Upper lobe of right lung (tissue), 1 donor: Measurements from ENCODE around the gene CEP131. TPM values are rescaled to one million over a fixed set of nuclear protein-coding genes. Genes with fewer than 3 reads are reported as not detected.
A peak's percentile ranks its signal among the peaks of the same experiment; 100 is the strongest.
"Not testable (repeated sequence)": the region's sequence is repeated elsewhere in the genome, so short reads cannot be mapped to it uniquely, and the experiment has no call there.

Experiments used
- ATAC-seq: fragments of 200-7000 bp; cut with Tn5 transposase; one replicate; pipeline ENCODE4 v1.9.1; 2020; ENCODE audit warnings: mild to moderate bottlenecking, moderate library complexity
- DNase-seq: peaks from one replicate; pipeline ENCODE4 v3.0.0-alpha.2; 2020
- H3K27ac ChIP-seq: fragments of 200-600 bp; one replicate; pipeline ENCODE4 v1.8.0; 2022
- H3K27me3 ChIP-seq: fragments of 200-600 bp; one replicate; pipeline ENCODE4 v1.8.0; 2022; ENCODE audit warnings: mild to moderate bottlenecking
- H3K36me3 ChIP-seq: fragments of 200-600 bp; one replicate; pipeline ENCODE4 v1.8.0; 2022
- H3K4me1 ChIP-seq: fragments of 200-600 bp; one replicate; pipeline ENCODE4 v1.8.0; 2022
- H3K4me3 ChIP-seq: fragments of 200-600 bp; one replicate; pipeline ENCODE4 v1.8.0; 2022; ENCODE audit warnings: mild to moderate bottlenecking
- H3K9me3 ChIP-seq: fragments of 200-600 bp; one replicate; pipeline ENCODE4 v1.8.0; 2022
- intact Hi-C: fragments of 100-400 bp; cut with DNase I; formaldehyde crosslinking; loops from one replicate; pipeline ENCODE4 v1.11.0; 2022
- total RNA-seq: library from RNA; stranded (reverse); fragmentation: NEBNext Ultra II Directional; extraction: Animal tissue kit (Norgen Biotek cat#: 25700); gene quantifications from one replicate; pipeline ENCODE4 v1.2.1, GENCODE V29; 2021
- TF ChIP-seq, protein P1 (sequence below): fragments of 200-600 bp; IDR thresholded peaks from one replicate; pipeline ENCODE4 v1.8.0; 2022; ENCODE audit warnings: antibody characterized with exemption
- donor health status: DM: no; HTN: yes; CAD: no; lungs with severe emphysema.

CEP131 gene
- total RNA-seq, 1 donor from 2014 or later: 7.5 TPM

DNA sequence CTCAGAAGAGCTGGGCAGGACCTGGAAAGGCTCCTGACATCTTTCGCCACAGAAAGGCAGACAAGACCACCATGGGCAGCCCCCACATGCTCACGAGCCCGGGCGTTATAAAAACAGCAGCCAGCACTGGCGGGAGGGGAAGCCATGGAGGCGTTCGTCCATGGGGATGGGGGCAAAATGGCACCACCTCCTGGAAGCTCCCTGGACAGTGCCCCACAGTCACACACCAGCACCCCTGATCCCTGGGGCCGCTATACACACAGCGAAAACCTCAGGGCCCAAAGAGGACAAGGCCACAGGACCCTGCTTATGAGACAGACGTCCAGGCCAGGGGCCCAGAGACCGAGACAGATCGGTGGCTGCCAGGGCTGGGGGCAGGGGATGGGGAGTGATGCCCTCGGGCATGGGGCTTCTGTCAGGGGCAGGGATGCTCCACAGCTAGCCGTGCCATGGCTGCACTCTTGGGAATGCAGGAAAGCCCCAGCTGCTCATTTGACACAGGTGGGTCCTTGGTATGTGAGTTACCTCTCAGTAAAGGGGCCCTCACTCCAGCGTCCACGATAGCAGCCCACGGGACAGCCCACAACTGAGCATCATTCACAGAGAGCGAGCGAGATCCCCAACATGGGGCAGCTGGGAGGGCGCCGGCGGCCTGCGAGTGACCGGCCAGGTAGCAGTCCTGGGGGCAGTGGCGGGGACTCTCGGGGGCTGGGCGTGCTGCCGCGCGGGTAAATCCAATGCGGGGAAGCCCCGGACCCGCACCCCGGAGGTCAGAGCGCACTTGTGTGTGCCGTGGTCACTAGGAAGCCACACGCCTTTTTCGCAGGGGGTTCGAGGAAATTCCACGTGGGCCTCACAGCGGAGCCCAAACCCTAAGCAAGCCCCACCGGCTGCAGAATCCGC lies 63.8 kb downstream of the CEP131 start:
- Histone ChIP-seq H3K9me3 (no peaks in the 10 kb centered on the region), H3K27ac (no peak overlapping the region), H3K36me3 (no peaks in the 10 kb centered on the region), H3K4me1 (peaks cover 6% of the 10 kb centered on the region), H3K4me3 (peak overlapping the region; percentile 48), H3K27me3 (no peaks in the 10 kb centered on the region)
- intact Hi-C loops: no loop called here
- no peak for ATAC-seq
- TF ChIP-seq, protein P1, sequence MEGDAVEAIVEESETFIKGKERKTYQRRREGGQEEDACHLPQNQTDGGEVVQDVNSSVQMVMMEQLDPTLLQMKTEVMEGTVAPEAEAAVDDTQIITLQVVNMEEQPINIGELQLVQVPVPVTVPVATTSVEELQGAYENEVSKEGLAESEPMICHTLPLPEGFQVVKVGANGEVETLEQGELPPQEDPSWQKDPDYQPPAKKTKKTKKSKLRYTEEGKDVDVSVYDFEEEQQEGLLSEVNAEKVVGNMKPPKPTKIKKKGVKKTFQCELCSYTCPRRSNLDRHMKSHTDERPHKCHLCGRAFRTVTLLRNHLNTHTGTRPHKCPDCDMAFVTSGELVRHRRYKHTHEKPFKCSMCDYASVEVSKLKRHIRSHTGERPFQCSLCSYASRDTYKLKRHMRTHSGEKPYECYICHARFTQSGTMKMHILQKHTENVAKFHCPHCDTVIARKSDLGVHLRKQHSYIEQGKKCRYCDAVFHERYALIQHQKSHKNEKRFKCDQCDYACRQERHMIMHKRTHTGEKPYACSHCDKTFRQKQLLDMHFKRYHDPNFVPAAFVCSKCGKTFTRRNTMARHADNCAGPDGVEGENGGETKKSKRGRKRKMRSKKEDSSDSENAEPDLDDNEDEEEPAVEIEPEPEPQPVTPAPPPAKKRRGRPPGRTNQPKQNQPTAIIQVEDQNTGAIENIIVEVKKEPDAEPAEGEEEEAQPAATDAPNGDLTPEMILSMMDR: no peak
- no peak for DNase-seq

DNA sequence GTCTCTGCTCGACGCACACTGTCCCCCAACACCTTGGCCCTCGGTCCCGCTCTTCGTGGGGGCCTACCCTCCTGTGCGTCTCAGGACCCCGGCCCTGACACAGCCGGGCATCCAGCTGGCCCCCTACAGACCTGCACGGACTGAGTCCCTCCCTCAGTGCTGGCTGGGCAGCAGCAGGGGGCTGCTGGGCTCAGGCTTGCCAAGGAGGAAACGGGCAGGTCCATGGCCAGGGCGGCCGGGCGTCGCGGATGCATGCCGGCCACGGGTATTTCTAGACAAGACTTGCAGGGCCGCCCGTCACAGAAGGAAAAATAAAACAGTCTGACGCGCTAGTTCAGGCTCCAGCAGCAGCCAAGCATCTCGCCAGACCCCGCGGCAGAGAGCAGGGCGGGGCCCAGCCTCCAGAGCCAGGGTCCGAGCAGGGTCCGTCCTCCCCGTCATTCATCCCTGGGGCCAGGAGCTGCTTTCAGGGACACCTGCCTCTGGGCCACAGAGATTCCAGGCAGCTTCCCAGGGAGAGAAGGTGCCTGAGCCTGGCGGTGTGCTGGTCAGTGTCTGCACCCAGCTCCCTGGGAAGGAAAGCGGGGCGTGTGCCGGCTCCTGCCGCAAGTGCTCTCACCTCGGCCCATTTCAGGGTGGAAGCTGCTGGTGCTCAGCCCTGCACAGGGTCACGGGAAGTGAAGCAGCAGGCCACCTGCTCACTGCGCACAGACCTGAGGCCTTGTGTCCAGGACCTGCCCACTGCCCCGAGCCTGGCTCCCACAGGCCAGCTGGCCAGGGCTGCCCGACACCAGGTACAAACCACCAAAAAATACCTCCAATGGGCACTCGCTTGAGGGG lies 64.7 kb downstream of the CEP131 start:
- no peak overlapping the region for H3K27ac ChIP-seq
- intact Hi-C loops: no loop called here
- H3K9me3 ChIP-seq: no peaks in the 10 kb centered on the region
- DNase-seq: no peak
- H3K4me3 ChIP-seq: no peak overlapping the region
- no peak for ATAC-seq
- H3K27me3 ChIP-seq: no peaks in the 10 kb centered on the region
- H3K36me3 ChIP-seq: no peaks in the 10 kb centered on the region
- TF ChIP-seq, protein P1: no peak
- H3K4me1 ChIP-seq: peaks cover 6% of the 10 kb centered on the region

DNA sequence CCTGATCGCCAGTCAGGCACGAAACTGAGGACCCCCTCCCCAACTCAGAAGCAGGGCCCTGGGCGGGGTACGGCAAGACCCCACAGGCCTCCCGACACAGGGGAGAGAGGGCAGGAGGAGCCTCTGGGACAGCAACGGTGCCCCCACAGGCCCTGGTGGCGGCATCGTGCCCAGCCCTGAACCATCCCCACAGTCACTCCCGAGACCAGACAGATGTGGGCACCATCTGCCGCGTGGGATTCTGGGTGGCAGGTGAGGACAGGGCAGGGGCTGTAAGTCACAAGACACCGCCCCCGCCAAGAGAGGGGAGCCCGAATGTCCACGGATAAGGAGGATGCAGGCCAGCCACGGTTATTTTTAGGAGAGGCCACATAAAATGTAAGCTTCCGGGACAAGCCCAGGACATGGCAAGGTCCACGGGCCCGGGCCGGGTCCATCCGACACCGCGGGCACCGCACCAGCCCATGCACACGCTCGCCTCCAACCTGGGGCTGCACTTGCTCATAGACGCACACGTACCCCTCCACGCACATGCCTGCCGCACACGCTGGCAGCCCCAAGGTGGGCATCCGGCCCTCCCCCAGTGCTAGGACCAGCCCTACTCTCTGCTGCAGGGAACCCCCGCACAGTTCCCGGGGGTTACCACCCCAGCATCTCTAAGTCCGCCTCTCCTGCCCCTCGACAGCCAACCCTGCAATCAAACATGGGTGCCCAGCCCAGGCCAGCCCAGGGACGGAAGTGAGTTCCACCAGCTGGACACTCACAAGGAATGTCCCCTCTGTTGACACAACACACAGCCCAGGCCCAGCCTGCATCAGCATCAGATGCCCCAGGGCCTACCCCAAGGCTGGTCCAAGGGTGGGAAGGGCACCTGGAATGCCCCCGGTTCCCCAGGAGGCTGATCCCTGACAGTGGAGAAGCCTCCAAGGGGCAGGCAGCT lies 65.6 kb downstream of the CEP131 start:
- DNase-seq (peak; percentile 52), ATAC-seq (no peak)
- no peaks in the 10 kb centered on the region for H3K27me3 ChIP-seq
- TF ChIP-seq, protein P1: no peak
- no peak overlapping the region for H3K4me3 ChIP-seq
- intact Hi-C loops: no loop called here
- H3K9me3 ChIP-seq: no peaks in the 10 kb centered on the region
- peaks cover 6% of the 10 kb centered on the region for H3K4me1 ChIP-seq
- H3K36me3 ChIP-seq: no peaks in the 10 kb centered on the region
- H3K27ac ChIP-seq: no peak overlapping the region

DNA sequence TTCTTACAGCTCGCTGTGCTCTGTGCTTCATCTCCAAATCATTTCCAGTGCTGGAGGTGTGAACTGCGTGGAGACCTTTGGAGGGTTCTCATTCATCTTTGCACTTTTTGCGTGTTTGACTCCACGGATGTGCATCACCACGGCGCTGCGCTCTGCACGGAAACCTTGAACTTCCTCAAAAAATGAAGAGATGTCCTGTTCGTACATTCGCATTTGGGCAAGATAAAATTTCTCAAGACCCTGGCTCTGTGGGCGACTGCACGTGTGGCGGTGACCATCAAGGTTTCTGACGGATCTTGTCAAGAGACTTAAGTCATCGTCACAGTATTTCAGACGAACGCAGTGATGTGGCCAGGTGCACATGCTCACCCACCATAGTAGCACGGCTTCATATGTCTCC lies 67.8 kb downstream of the CEP131 start:
- DNase-seq (peak; percentile 65), ATAC-seq (no peak)
- peaks cover 9% of the 10 kb centered on the region for H3K4me1 ChIP-seq
- no peak overlapping the region for H3K4me3 ChIP-seq
- no peaks in the 10 kb centered on the region for H3K36me3 ChIP-seq
- no peaks in the 10 kb centered on the region for H3K27me3 ChIP-seq
- no peak overlapping the region for H3K27ac ChIP-seq
- H3K9me3 ChIP-seq: no peaks in the 10 kb centered on the region
- intact Hi-C loops: no loop called here
- TF ChIP-seq, protein P1: no peak

DNA sequence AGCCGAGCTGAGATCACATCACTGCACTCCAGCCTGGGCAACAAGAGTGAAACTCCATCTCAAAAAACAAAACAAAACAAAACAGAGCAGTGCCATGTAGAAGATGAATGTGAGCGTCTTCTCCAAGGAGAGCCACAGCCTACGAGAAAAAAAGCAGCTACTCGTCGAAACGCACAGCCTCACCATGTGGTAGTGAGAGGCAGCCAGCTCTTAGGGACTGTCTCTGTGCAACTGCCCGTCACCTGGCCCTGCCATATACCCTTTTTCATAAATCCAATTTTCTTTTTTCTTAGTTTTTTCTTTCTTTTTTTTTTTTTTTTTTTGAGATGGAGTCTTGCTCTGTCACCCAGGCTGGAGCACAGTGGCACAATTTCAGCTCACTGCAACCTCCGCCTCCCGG lies 68.7 kb downstream of the CEP131 start:
- H3K9me3 ChIP-seq, H3K36me3 ChIP-seq, H3K27ac ChIP-seq, DNase-seq, H3K4me3 ChIP-seq, H3K4me1 ChIP-seq, intact Hi-C loops, ATAC-seq, H3K27me3 ChIP-seq: not testable (repeated sequence)
